Right lobe of liver (tissue), 4 donors: ENCODE data around the gene LDB2.

Experiments
- CTCF ChIP-seq, 4 donors: fragments of 200-600 bp in 3 of 4; fragments of 450-650 bp in 1 of 4; IDR thresholded peaks; one replicate each; pipeline versions ENCODE4 v1.5.1 to v1.8.0; 2016 to 2022; ENCODE audit warnings: antibody characterized with exemption in 4 of 4, mild to moderate bottlenecking in 2 of 4
- POLR2A ChIP-seq: fragments of 450-650 bp; IDR thresholded peaks from one replicate; pipeline ENCODE4 v1.6.1; 2017; ENCODE audit warnings: antibody characterized with exemption, mild to moderate bottlenecking
- donor health status: DM: no; HTN: no; CAD: no.
- donor health status: DM: no; HTN: no; CAD: no.
- donor health status: DM: no; HTN: yes; CAD: no.

- TF ChIP-seq CTCF (IDR thresholded peaks at IDR 0.05) (no peak), POLR2A (no peak)
Measured at GRCh38 chr4:16866974-16867373, 31.5 kb downstream of the LDB2 start.
